A549 (cell line): ENCODE results near the gene NLRP10. TPM values are rescaled to one million over a fixed set of nuclear protein-coding genes. Genes with fewer than 3 reads are reported as not detected.
A peak's percentile ranks its signal among the peaks of the same experiment; 100 is the strongest.

Experiments used
- ATAC-seq, 2 experiments: fragments of 200-7000 bp in 1 of 2; fragments of >200 bp in 1 of 2; cut with Nextera tagmentation in 1 of 2; cut with Tn5 transposase in 1 of 2; 3 replicates each; pipeline versions ENCODE4 v1.8.0 to v1.9.1; 2018 to 2020; ENCODE audit warnings: mild to moderate bottlenecking in 1 of 2, moderate library complexity in 1 of 2
- CTCF ChIA-PET: fragments of 300-600 bp; sonication (Branson Sonifier 250); formaldehyde crosslinking; extraction: SDS; loops from one replicate; lab custom pipeline; 2021; ENCODE audit warnings: antibody characterized with exemption, inconsistent platforms; lab: Yijun Ruan, JAX
- POLR2A ChIA-PET: fragments of 350-600 bp; formaldehyde crosslinking; extraction: SDS; loops from one replicate; lab custom pipeline; 2021; ENCODE audit warnings: antibody characterized with exemption, inconsistent platforms; lab: Yijun Ruan, JAX
- DNase-seq, 2 experiments: peaks; one replicate each; pipeline versions ENCODE4 v3.0.0 to v3.0.0-alpha.2; 2011 to 2016; ENCODE audit warnings: low read depth in 1 of 2, low spot score in 1 of 2
- FAIRE-seq: peaks from 2 replicates; lab custom pipeline; 2011; peaks lifted over from hg19 to GRCh38; lab: Jason Lieb, UNC
- H3K27ac ChIP-seq, 2 experiments: fragments of >200 bp; sonication (Bioruptor Twin); formaldehyde crosslinking; 3 replicates each; pipeline ENCODE4 v1.5.1; 2016 to 2017
- H3K4me1 ChIP-seq: fragments of >200 bp; sonication (Bioruptor Twin); formaldehyde crosslinking; 3 replicates; pipeline ENCODE4 v1.6.1; 2016
- H3K4me2 ChIP-seq: fragments of >200 bp; sonication (Bioruptor Twin); formaldehyde crosslinking; 3 replicates; pipeline ENCODE4 v1.6.1; 2016
- H3K4me3 ChIP-seq: fragments of >200 bp; sonication (Bioruptor Twin); formaldehyde crosslinking; 3 replicates; pipeline ENCODE4 v1.5.1; 2016
- H3K9me3 ChIP-seq: fragments of >200 bp; sonication (Bioruptor Twin); formaldehyde crosslinking; 3 replicates; pipeline ENCODE4 v1.6.1; 2016
- ATOH8 ChIP-seq: fragments of 250-450 bp; sonication (Bioruptor Pico); IDR thresholded peaks from 2 replicates; pipeline ENCODE4 v1.5.0; 2020; ENCODE audit warnings: low read depth, mild to moderate bottlenecking, moderate library complexity
- BCL3 ChIP-seq: fragments of >200 bp; sonication (Bioruptor Twin); formaldehyde crosslinking; IDR thresholded peaks from 3 replicates; pipeline ENCODE4 v1.6.1; 2016
- CBX2 ChIP-seq: fragments of 200-600 bp; sonication (generic); IDR thresholded peaks from 2 replicates; pipeline ENCODE4 v1.6.1; 2016; ENCODE audit warnings: low read depth, mild to moderate bottlenecking, borderline replicate concordance
- CEBPB ChIP-seq, 2 experiments: fragments of >200 bp in 1 of 2; sonication (Bioruptor Twin) in 1 of 2; formaldehyde crosslinking in 1 of 2; IDR thresholded peaks; 2 replicates each; pipeline ENCODE4 v1.6.1; 2012 to 2016
- CHD2 ChIP-seq: fragments of 150-350 bp; IDR thresholded peaks from 2 replicates; pipeline ENCODE4 v1.6.1; 2014; ENCODE audit warnings: low read length; ENCODE audit not compliant: partially characterized antibody
- CHD4 ChIP-seq: fragments of 200-600 bp; sonication (generic); IDR thresholded peaks from 2 replicates; pipeline ENCODE4 v1.6.1; 2016; ENCODE audit warnings: antibody characterized with exemption, mild to moderate bottlenecking, borderline replicate concordance
- E2F6 ChIP-seq: IDR thresholded peaks from 2 replicates; pipeline ENCODE4 v1.6.1; 2012; ENCODE audit warnings: low read depth, borderline replicate concordance
- FOSB ChIP-seq: fragments of 250-450 bp; sonication (Bioruptor Pico); IDR thresholded peaks from 2 replicates; pipeline ENCODE4 v1.5.0; 2020; ENCODE audit warnings: mild to moderate bottlenecking, moderate library complexity
- HDAC2 ChIP-seq: fragments of 200-600 bp; sonication (generic); IDR thresholded peaks from 2 replicates; pipeline ENCODE4 v1.6.1; 2016
- HES2 ChIP-seq: fragments of >200 bp; sonication (Bioruptor Twin); formaldehyde crosslinking; IDR thresholded peaks from 2 replicates; pipeline ENCODE4 v1.6.1; 2016
- HEYL ChIP-seq: fragments of 250-450 bp; sonication (Bioruptor Pico); IDR thresholded peaks from 2 replicates; pipeline ENCODE4 v1.8.0; 2021; ENCODE audit warnings: mild to moderate bottlenecking, moderate library complexity
- HMGXB4 ChIP-seq: fragments of 250-450 bp; sonication (Bioruptor Pico); IDR thresholded peaks from 2 replicates; pipeline ENCODE4 v1.5.0; 2021; ENCODE audit warnings: mild to moderate bottlenecking, moderate library complexity, borderline replicate concordance
- HOXB13 ChIP-seq: fragments of 250-450 bp; sonication (Bioruptor Pico); IDR thresholded peaks from 2 replicates; pipeline ENCODE4 v1.5.0; 2020; ENCODE audit warnings: low read depth, mild to moderate bottlenecking, moderate library complexity
- JUN ChIP-seq, 2 experiments: fragments of >200 bp; sonication (Bioruptor Twin); formaldehyde crosslinking; IDR thresholded peaks; 2 replicates in 1 of 2; 3 replicates in 1 of 2; pipeline ENCODE4 v1.6.1; 2016 to 2017
- JUNB ChIP-seq: fragments of >200 bp; sonication (Bioruptor Twin); formaldehyde crosslinking; IDR thresholded peaks from 2 replicates; pipeline ENCODE4 v1.6.1; 2016
- KDM1A ChIP-seq: fragments of 200-600 bp; sonication (generic); IDR thresholded peaks from 2 replicates; pipeline ENCODE4 v1.6.1; 2016; ENCODE audit warnings: low read depth, mild to moderate bottlenecking
- KDM5A ChIP-seq: fragments of 200-600 bp; sonication (generic); IDR thresholded peaks from 2 replicates; pipeline ENCODE4 v1.6.1; 2016; ENCODE audit warnings: antibody characterized with exemption, mild to moderate bottlenecking
- MAZ ChIP-seq: fragments of 150-350 bp; IDR thresholded peaks from 2 replicates; pipeline ENCODE4 v1.6.1; 2014; ENCODE audit warnings: antibody characterized with exemption, low read depth, low read length, borderline replicate concordance
- NFE2L2 ChIP-seq: fragments of 150-350 bp; conservative IDR thresholded peaks from 2 replicates; pipeline ENCODE4 v1.6.1; 2014; ENCODE audit warnings: low read length
- NR3C1 ChIP-seq: fragments of >200 bp; sonication (Bioruptor Twin); formaldehyde crosslinking; IDR thresholded peaks from 3 replicates; pipeline ENCODE4 v1.6.1; 2017
- PBX3 ChIP-seq: IDR thresholded peaks from 2 replicates; pipeline ENCODE4 v1.6.1; 2012
- PHF8 ChIP-seq: fragments of 200-600 bp; sonication (generic); IDR thresholded peaks from 2 replicates; pipeline ENCODE4 v1.6.1; 2016; ENCODE audit warnings: low read depth, mild to moderate bottlenecking, antibody characterized with exemption, moderate library complexity, borderline replicate concordance
- POLR2A ChIP-seq: IDR thresholded peaks from 2 replicates; pipeline ENCODE4 v1.6.1; 2012; ENCODE audit warnings: mild to moderate bottlenecking, low read length
- RAD21 ChIP-seq, 2 experiments: fragments of >200 bp in 1 of 2; sonication (Bioruptor Twin) in 1 of 2; formaldehyde crosslinking in 1 of 2; IDR thresholded peaks in 1 of 2; conservative IDR thresholded peaks in 1 of 2; 2 replicates in 1 of 2; 3 replicates in 1 of 2; pipeline ENCODE4 v1.6.1; 2012 to 2018; ENCODE audit warnings: inconsistent platforms in 1 of 2
- RCOR1 ChIP-seq: fragments of 150-350 bp; IDR thresholded peaks from 2 replicates; pipeline ENCODE4 v1.6.1; 2014; ENCODE audit warnings: antibody characterized with exemption, low read length, low read depth
- RFX5 ChIP-seq: fragments of 450-650 bp; IDR thresholded peaks from 2 replicates; pipeline ENCODE4 v1.7.1; 2014; ENCODE audit warnings: antibody characterized with exemption, mild to moderate bottlenecking, moderate library complexity
- RNF2 ChIP-seq: fragments of 200-600 bp; sonication (generic); IDR thresholded peaks from 2 replicates; pipeline ENCODE4 v1.6.1; 2016; ENCODE audit warnings: low read depth, mild to moderate bottlenecking, antibody characterized with exemption, moderate library complexity, borderline replicate concordance
- SREBF2 ChIP-seq: fragments of 450-650 bp; IDR thresholded peaks from 2 replicates; pipeline ENCODE4 v1.6.1; 2014; ENCODE audit warnings: mild to moderate bottlenecking, moderate library complexity
- TFCP2L1 ChIP-seq: fragments of 250-450 bp; sonication (Bioruptor Pico); IDR thresholded peaks from 2 replicates; pipeline ENCODE4 v1.5.0; 2021; ENCODE audit warnings: mild to moderate bottlenecking
- ZC3H11A ChIP-seq: fragments of 450-650 bp; IDR thresholded peaks from 2 replicates; pipeline ENCODE4 v1.6.1; 2014; ENCODE audit warnings: antibody characterized with exemption, mild to moderate bottlenecking
- ZFP36 ChIP-seq: fragments of 450-650 bp; IDR thresholded peaks from 2 replicates; pipeline ENCODE4 v1.6.1; 2014; ENCODE audit warnings: borderline replicate concordance; ENCODE audit not compliant: partially characterized antibody
- WGBS: methylation state at CpG from one replicate; pipeline ENCODE4 v1.1.6; 2017; ENCODE audit errors: missing lambda C conversion rate; 5-methylcytosine and 5-hydroxymethylcytosine counted together
- polyA plus RNA-seq, 4 experiments: library from polyadenylated mRNA; depleted of rRNA in 3 of 4; stranded (reverse); fragments of >200 nt; fragmentation: RNase III in 1 of 4; extraction: RNeasy Plus Mini Kit Qiagen cat#74134 plus additional on column Dnase treatment in 1 of 4; gene quantifications; 2 replicates in 3 of 4; 3 replicates in 1 of 4; pipeline ENCODE4 v1.2.3, GENCODE V29; 2011 to 2017

Gene NLRP10
- polyA plus RNA-seq, 2 of the 4 experiments (the other 2 are of a cell fraction) = not detected

- Histone ChIP-seq H3K4me1 (peaks cover 11% of the 10 kb centered on the region), H3K4me3 (no peak overlapping the region), H3K27ac (peak overlapping the region; percentile 34 to 71; a peak in 5 of 6 replicates), H3K9me3 (no peaks in the 10 kb centered on the region), H3K4me2 (peak overlapping the region; percentile 69)
- peak; percentile 36 to 50; a peak in 3 of 6 replicates for ATAC-seq
- DNase-seq = peak in 1 of 2 experiments; percentile 24
- CTCF ChIA-PET = interaction anchor here (0.6 to 2.3 kb wide), 4 partner anchors 9 to 122 kb away, joined by 3 to 16 read pairs (median 4); partner anchors contain the start of gene EIF3F
- no peak for TF ChIP-seq POLR2A
- TF ChIP-seq RNF2 = no peak
- no peak for TF ChIP-seq TFCP2L1 (CRISPR knock-in tag)
- TF ChIP-seq CHD2 = no peak
- TF ChIP-seq HES2 = no peak
- no peak for TF ChIP-seq RCOR1
- TF ChIP-seq JUN (IDR thresholded peaks at IDR 0.05) = 0 out of 5 replicates have a peak, but pooled peaks of 1 of the 2 experiments have one; percentile 16
- no peak for TF ChIP-seq KDM5A
- no peak for TF ChIP-seq JUNB
- no peak for TF ChIP-seq ATOH8 (CRISPR knock-in tag)
- no peak for TF ChIP-seq KDM1A
- TF ChIP-seq ZFP36 = no peak
- TF ChIP-seq PBX3 = no peak
- no peak for TF ChIP-seq HEYL (CRISPR knock-in tag)
- TF ChIP-seq CEBPB (IDR thresholded peaks at IDR 0.05) = peak; percentile 67 to 88
- TF ChIP-seq SREBF2 = no peak
- no peak for TF ChIP-seq HDAC2
- POLR2A ChIA-PET = interaction anchor here (1.4 kb wide), 1 partner anchor 10 kb away, joined by 7 read pairs; the partner anchor contains the start of gene EIF3F
- 7% methylated on average over 5 of the region's 5 CpGs for WGBS
- no peak for FAIRE-seq
Observed at GRCh38 chr11:7977232-7977917, 12.1 kb upstream of the NLRP10 start.

GRCh38 chr11:7974668-7975067, 9.4 kb upstream of the NLRP10 start:
- H3K4me3 ChIP-seq = no peak overlapping the region
- no peak overlapping the region for H3K27ac ChIP-seq
- CTCF ChIA-PET = interaction anchor here (1.0 to 2.8 kb wide), 6 partner anchors 9 to 877 kb away, joined by 3 to 22 read pairs (median 5); partner anchors contain the start of gene EIF3F
- no peak for DNase-seq
- 82% methylated on average over 2 of the region's 2 CpGs for WGBS
- H3K4me1 ChIP-seq = peaks cover 11% of the 10 kb centered on the region
- H3K4me2 ChIP-seq = no peak overlapping the region
- TF ChIP-seq BCL3 = no peak
- TF ChIP-seq ZC3H11A = no peak
- no peak for TF ChIP-seq PHF8
- TF ChIP-seq CHD4 = no peak
- no peak for TF ChIP-seq TFCP2L1 (CRISPR knock-in tag)
- TF ChIP-seq RAD21 (conservative IDR thresholded peaks at IDR 0.05 in 1 of 2, IDR thresholded peaks at IDR 0.05 in 1 of 2) = no peak
- TF ChIP-seq NR3C1 = no peak
- no peak for TF ChIP-seq RFX5
- TF ChIP-seq MAZ = no peak
- no peak for TF ChIP-seq ATOH8 (CRISPR knock-in tag)
- no peak for TF ChIP-seq KDM5A
- no peak for TF ChIP-seq HMGXB4 (CRISPR knock-in tag)
- no peak for TF ChIP-seq FOSB (CRISPR knock-in tag)
- no peak for TF ChIP-seq HOXB13 (CRISPR knock-in tag)
- TF ChIP-seq NFE2L2 = no peak
- TF ChIP-seq E2F6 = no peak
- no peak for TF ChIP-seq CBX2
- TF ChIP-seq KDM1A = no peak
- TF ChIP-seq POLR2A = no peak
- TF ChIP-seq, all 56 proteins: peak for 0
- no peaks in the 10 kb centered on the region for H3K9me3 ChIP-seq
- POLR2A ChIA-PET = no interaction called here
- ATAC-seq (0 out of 6 replicates have a peak, but pooled peaks of 1 of the 2 experiments have one; percentile 24), FAIRE-seq (no peak)
